SJCRH30 (cell line): Measurements from ENCODE around the gene ZNF740. TPM values are rescaled to one million over a fixed set of nuclear protein-coding genes. Genes with fewer than 3 reads are reported as not detected.

Source experiments
- DNase-seq, 2 experiments: peaks; one replicate each; pipeline ENCODE4 v3.0.0-alpha.2; 2015 to 2020
- H3K27ac ChIP-seq: fragments of 250-450 bp; sonication (Bioruptor Pico); 2 replicates; pipeline ENCODE4 v1.5.1; 2020; ENCODE audit warnings: mild to moderate bottlenecking, moderate library complexity
- H3K27me3 ChIP-seq: fragments of 250-450 bp; sonication (Bioruptor Pico); 2 replicates; pipeline ENCODE4 v1.5.1; 2020; ENCODE audit warnings: mild to moderate bottlenecking, moderate library complexity
- H3K36me3 ChIP-seq: fragments of 250-450 bp; sonication (Bioruptor Pico); 2 replicates; pipeline ENCODE4 v1.5.1; 2020; ENCODE audit warnings: mild to moderate bottlenecking, moderate library complexity
- H3K4me1 ChIP-seq: fragments of 250-450 bp; sonication (Bioruptor Pico); 2 replicates; pipeline ENCODE4 v1.5.1; 2020; ENCODE audit warnings: mild to moderate bottlenecking, moderate library complexity
- H3K4me3 ChIP-seq: fragments of 250-450 bp; sonication (Bioruptor Pico); 2 replicates; pipeline ENCODE4 v1.5.1; 2020; ENCODE audit warnings: mild to moderate bottlenecking, moderate library complexity
- H3K9me3 ChIP-seq: fragments of 250-450 bp; sonication (Bioruptor Pico); replicated peaks from 2 replicates; pipeline ENCODE4 v1.5.1; 2020; ENCODE audit warnings: mild to moderate bottlenecking, moderate library complexity
- total RNA-seq: library from RNA; depleted of rRNA; stranded (reverse); fragments of >200 nt; shearing (Covaris generic); gene quantifications from 2 replicates; pipeline ENCODE4 v1.2.3, GENCODE V29; 2014

The ZNF740 gene
- total RNA-seq, 1 experiment from 2014 or later: 17.4 TPM

DNA sequence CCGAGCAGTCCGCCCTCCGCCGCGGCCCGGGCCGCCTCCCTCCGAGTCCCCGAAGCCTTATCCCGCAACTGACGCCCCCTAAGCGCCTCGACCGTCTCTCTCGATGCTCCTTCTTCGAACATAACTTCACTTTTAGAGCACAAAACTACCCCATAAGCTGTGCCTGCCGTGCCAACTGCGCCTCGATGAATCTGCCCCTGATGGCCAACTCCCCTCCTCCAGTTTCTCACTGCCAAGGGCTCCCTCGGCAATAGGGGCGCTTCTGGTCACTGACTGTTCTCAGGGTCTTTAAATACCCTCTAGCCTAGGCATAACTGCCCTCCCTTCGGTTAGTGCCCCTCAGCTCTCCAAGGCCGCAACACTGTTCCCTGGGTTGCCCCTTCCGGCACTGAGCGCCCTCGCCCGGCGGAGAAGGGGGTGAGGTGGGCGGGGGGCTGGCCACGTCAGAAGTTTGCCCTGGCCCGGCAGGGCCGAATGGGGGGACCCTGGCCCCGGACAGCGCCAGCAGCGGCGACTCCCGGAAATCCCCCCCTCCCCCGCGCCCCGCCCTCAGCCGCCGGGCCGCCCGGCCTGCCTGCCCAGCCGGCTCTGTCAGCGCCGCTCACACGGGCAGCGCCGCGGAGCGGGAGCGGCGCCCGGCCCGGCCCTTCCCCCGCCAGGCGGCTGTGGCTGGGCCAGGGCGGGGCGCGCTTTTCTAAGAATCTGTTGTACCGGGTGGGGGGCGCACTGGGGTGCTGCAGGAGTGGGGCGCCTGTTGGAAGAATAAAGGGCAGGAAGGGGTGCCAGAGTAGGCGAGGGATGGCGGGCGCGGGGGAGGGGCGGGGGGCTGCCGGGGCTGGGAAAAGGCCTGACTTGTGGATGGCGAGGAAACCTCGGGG lies 40.9 kb downstream of the ZNF740 start:
- peaks cover 23% of the 10 kb centered on the region for H3K4me1 ChIP-seq
- no peaks in the 10 kb centered on the region for H3K9me3 ChIP-seq
- H3K4me3 ChIP-seq: peak overlapping the region; percentile 57
- H3K36me3 ChIP-seq: no peaks in the 10 kb centered on the region
- H3K27ac ChIP-seq: peak overlapping the region; percentile 9; the same call in 1 of the 2 replicates
- H3K27me3 ChIP-seq: peaks cover 11% of the 10 kb centered on the region; the same call in 1 of the 2 replicates
- DNase-seq: peak; percentile 58

DNA sequence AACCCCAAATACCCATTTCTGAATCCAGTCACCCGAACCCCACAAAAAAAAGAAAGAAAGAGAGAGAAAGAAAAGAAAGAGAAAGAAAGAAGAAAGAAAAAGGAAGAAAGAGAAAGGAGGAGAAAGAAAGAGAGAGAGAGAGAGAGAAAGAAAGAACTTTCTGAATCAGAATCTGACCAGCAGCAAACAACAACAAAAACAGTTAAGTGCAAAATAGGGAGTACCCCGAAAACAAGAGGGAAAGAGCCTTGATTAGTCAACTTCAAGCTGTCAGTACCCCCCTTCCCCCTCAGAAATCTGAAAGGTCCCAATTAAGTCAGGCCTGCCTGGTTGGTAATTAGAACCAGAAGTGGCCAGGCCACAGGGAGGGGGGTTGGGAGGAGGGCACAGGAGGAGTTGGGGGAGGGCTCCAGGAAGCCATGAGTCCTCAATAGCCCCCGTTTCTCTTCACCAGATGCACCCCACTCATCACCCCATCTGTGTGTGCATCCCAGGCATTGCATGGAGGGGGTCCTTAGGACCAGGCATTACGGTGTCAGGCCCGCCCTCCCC lies 41.7 kb downstream of the ZNF740 start:
- no peaks in the 10 kb centered on the region for H3K36me3 ChIP-seq
- peak overlapping the region; percentile 57 for H3K4me3 ChIP-seq
- DNase-seq: peak in 1 of 2 experiments; percentile 23
- peaks cover 23% of the 10 kb centered on the region for H3K4me1 ChIP-seq
- peaks cover 11% of the 10 kb centered on the region; the same call in 1 of the 2 replicates for H3K27me3 ChIP-seq
- no peaks in the 10 kb centered on the region for H3K9me3 ChIP-seq
- H3K27ac ChIP-seq: no peak overlapping the region

DNA sequence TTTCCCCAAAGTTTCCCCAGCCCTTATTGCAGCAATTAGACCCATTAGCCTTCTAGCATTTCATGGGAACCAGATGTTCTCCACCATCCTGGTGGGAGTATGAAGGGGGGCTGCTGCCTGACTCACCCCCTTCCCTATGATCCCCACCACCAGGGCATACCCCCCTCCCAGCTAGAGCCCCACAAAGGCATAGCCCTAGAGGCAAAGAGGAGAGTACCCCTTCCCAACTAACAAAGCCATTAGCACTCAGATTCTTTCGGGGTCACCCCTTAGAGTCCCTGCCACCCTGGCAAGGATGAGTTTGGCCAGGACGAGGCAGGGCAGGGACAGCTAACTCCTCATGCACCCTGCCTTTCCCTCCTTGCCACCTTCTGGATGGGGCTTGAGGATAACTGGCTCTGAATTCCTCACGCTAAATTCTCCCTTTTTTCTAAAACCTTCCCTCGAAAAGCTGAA lies 42.3 kb downstream of the ZNF740 start:
- peaks cover 11% of the 10 kb centered on the region; the same call in 1 of the 2 replicates for H3K27me3 ChIP-seq

DNA sequence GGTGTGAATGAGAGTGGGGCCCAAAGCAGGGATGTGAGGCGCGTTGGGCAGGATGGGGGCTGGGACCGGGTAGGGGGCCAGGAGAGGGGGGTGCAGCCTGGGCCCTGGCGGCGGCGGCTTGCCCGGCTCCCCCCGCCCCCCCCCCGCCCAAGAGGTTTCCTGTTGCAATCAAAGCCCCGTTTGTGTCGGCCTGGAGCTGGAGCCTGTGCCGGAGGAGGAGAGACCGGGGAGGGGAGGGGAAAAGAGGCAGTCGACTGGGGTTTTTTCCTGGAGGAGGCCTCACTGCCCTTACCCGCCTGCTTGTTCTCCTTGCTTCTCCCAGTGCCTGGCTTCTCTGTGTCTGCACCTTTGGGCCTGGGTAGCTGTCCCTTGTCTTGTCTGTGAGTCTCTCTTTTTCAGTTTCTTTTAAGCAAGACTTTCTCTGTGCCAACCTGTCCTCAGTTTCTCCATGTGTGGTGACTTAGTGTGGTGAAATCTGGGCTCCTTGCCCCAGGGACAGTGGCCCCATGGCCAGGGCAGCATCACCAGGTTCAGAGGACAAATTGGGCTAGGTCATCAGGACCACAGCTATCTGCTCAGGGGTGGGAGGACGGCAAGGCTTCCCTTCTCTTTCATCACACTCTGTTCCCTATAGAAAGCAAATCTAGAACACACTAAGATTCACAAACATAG lies 43.0 kb downstream of the ZNF740 start:
- Histone ChIP-seq H3K27me3 (peaks cover 11% of the 10 kb centered on the region; the same call in 1 of the 2 replicates), H3K27ac (no peak overlapping the region), H3K9me3 (no peaks in the 10 kb centered on the region), H3K36me3 (no peaks in the 10 kb centered on the region), H3K4me1 (peaks cover 23% of the 10 kb centered on the region), H3K4me3 (no peak overlapping the region)
- DNase-seq: peak; percentile 65 to 70

More for the DNA sequence above, 42.3 kb downstream of the ZNF740 start:
- H3K27ac ChIP-seq: no peak overlapping the region
- peaks cover 23% of the 10 kb centered on the region for H3K4me1 ChIP-seq
- H3K9me3 ChIP-seq: no peaks in the 10 kb centered on the region
- no peaks in the 10 kb centered on the region for H3K36me3 ChIP-seq
- DNase-seq: peak in 1 of 2 experiments; percentile 20
- H3K4me3 ChIP-seq: peak overlapping the region; percentile 57; the same call in 1 of the 2 replicates

DNA sequence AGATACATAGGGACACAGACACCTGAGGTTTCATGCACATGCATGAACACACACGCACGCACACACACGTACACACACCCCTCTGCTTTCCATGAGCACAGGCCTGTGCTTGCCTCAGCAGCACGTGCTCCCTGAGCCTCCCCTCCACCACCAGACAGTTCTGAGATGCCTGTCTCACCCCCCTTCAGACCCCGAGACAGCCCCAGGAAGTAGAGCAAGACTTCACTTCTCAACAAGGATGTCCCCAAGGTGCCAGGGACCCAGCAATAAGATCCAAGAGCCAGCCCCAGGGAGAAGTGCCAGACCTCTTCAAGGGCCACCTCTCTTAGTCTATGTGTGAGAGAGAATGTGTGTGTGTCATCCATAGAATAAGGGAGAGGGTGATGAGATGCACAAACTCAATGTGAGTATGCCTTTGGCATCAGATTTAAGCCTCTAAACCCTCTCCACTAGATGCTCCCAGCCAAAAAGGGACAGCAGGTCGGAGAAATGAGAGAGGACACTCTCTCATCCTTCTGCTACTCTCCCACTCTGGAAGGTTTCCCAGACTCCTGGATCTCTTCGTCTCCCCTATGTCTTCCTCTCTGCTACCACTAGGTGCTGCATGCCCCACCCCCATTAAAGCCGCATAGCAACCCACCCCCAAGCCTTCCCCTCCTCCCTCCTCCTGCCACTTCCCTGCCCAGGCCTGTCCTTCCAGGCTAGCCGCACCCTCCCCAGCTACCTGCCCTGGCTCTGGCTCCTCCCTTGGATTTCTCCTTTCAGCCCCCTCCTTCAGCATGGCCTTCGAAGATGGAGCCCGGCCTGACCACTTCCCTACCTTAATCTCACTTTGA lies 43.8 kb downstream of the ZNF740 start:
- Histone ChIP-seq H3K27ac (no peak overlapping the region), H3K36me3 (no peaks in the 10 kb centered on the region), H3K27me3 (peaks cover 6% of the 10 kb centered on the region; the same call in 1 of the 2 replicates), H3K9me3 (no peaks in the 10 kb centered on the region), H3K4me3 (no peak overlapping the region), H3K4me1 (peaks cover 20% of the 10 kb centered on the region)
- DNase-seq: peak in 1 of 2 experiments; percentile 23

DNA sequence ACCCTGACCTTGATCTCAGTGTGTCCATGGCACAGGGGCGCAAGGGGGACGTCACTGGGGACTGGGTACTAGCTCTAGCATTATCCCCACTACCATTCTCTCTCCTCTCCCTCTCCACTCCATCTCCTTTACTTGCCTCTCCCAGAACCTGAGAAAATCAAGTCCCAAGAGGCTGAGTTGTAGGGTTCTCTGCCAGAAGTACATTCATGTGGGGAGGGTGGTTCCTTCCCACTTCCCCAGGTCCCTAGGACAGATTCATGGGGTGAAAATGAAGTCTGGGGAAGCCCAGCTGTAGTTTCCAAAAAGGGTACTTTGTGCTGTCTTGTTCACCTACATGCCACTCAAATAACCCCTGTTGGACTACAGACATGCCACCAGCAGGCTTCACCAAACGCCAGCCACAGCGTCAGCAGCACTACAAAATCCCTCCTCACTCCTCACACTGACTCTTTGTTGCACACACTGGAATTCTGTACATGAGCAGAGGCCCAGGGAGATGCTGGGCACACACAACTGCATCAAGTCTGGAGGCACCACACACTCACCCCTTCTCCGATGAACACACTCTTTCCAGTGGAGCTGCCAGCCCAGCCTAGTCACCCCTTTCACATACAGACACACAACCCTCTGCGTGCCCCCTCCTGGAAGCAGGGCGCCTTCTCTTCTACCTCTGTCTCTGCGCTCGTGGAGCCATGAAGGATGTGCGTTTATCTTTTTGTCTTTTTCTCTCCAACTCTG lies 44.5 kb downstream of the ZNF740 start:
- H3K27ac ChIP-seq: no peak overlapping the region
- peaks cover 15% of the 10 kb centered on the region for H3K4me1 ChIP-seq
- H3K36me3 ChIP-seq: no peaks in the 10 kb centered on the region
- no peaks in the 10 kb centered on the region for H3K9me3 ChIP-seq
- no peak overlapping the region for H3K4me3 ChIP-seq
- no peaks in the 10 kb centered on the region for H3K27me3 ChIP-seq
- DNase-seq: no peak

DNA sequence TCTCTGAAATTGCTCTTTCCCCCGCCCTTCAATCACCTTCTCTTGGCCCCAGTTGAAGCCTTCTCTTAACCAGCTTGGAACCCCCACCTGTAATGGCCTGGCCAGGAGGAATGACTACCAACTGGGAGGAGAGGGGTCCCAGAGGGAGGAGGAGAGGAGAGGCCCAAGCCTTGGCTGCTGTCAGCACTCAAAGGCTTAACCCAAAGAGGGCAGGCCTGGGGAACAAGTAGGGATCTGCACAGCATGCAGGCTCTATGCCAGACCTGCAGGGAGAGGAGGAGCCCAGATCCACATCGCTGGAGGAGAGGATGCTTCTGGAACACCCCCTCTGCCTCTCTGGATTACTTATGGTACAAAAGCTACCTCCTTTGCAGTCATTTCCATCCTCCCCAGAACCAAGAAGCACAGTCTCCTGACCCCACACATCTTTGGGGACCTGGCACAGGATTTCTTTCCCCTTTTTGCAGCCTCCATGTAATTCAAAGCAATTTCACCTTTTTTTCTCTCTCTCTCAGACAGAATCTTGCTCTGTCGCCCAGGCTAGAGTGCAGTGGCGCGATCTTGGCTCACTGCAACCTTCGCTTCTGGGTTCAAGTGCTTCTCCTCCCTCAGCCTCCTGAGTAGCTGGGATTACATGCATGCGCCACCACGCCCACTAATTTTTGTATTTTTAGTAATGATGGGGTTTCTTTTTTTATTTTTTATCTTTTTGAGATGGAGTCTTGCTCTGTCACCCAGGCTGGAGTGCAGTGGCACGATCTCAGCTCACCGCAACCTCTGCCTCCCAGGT lies 45.3 kb downstream of the ZNF740 start:
- Histone ChIP-seq H3K27ac (no peak overlapping the region), H3K4me3 (no peak overlapping the region), H3K4me1 (peaks cover 15% of the 10 kb centered on the region), H3K36me3 (no peaks in the 10 kb centered on the region), H3K27me3 (no peaks in the 10 kb centered on the region), H3K9me3 (no peaks in the 10 kb centered on the region)
- no peak for DNase-seq

DNA sequence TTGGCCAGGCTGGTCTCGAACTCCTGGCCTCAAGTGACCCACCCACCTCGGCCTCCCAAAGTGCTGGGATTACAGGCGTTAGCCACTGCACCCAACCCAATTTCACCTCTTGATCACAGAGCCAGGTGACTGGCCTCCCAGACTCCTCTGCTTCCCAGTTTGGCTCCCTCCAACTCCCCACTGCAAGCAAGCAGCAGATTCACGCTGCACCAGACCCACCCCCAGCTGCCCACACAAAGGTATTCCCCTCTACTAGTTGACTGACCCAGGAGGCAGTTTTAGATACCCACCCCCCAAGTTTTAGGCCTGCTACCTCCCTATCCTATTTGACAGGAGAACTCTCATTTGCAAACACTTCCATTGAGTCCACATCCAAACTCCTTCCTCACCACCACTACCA lies 46.3 kb downstream of the ZNF740 start:
- Histone ChIP-seq H3K4me3 (no peak overlapping the region), H3K36me3 (no peaks in the 10 kb centered on the region), H3K27me3 (no peaks in the 10 kb centered on the region), H3K27ac (no peak overlapping the region), H3K4me1 (peaks cover 15% of the 10 kb centered on the region), H3K9me3 (no peaks in the 10 kb centered on the region)
- no peak for DNase-seq

DNA sequence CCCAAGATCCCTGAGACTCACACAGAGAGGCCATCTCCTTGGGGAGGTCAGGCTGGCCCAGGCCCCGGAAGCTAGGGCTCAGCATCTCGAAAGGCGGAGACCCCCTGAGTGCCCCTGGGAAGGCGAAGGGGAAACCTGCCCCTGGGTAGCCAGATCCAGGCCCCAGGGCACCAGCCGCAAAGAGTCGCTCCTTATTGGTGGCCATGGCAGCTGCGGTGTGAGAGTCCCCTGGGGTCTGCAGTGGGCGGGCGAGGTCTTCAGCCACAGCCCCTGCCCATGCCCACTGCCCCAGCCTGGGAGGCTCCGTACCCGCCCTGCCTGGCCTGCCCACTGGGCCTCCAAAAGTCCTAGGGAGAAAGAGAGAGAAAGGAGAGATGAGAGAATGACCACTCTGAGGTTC lies 46.8 kb downstream of the ZNF740 start:
- Histone ChIP-seq H3K27me3 (no peaks in the 10 kb centered on the region), H3K4me1 (peaks cover 16% of the 10 kb centered on the region), H3K9me3 (no peaks in the 10 kb centered on the region)

DNA sequence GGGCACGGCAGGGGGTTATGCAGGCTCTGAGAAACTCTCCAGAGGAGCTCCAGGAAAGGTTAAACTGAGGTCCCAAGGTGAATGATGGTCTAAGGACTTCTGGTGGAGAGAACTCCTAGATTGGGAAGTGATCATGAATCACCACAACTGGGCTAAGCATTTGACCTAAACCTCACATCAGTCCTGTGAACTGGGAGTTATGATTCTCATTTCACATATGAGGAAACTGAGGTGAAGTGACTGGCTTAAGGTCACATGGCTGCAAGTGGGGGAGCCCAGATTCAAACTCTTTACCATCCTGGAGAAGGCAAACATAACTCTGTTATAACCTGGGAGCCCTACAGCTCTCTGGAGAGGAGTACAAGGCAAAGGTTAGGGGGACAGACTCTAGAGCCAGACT lies 47.3 kb downstream of the ZNF740 start:
- Histone ChIP-seq H3K4me1 (peaks cover 16% of the 10 kb centered on the region), H3K27ac (no peak overlapping the region), H3K4me3 (no peak overlapping the region), H3K9me3 (no peaks in the 10 kb centered on the region), H3K27me3 (no peaks in the 10 kb centered on the region), H3K36me3 (no peaks in the 10 kb centered on the region)
- DNase-seq: no peak

More for the DNA sequence above, 46.8 kb downstream of the ZNF740 start:
- no peak overlapping the region for H3K27ac ChIP-seq
- DNase-seq: no peak
- no peaks in the 10 kb centered on the region for H3K36me3 ChIP-seq
- no peak overlapping the region for H3K4me3 ChIP-seq

DNA sequence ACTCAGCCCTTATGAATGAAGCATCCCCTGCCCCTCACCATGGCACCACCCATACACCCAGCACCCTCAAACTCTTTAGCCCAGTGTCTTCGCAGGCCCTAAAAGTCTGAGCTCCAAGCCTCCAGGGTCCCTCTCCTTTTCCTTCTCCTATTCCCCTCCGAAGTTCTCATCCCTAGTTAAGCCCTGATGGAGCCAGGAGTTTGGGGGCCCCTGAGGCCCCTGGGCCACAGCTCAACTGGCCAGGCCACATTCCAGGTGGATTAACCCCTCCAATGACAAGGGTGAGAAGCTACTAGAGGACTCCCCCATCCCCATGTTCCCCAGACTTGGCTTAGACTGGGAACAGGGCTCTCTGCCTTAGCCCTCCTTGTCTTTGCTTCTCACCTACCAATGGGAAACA lies 48.9 kb downstream of the ZNF740 start:
- H3K9me3 ChIP-seq: no peaks in the 10 kb centered on the region
- no peak overlapping the region for H3K27ac ChIP-seq
- H3K4me1 ChIP-seq: peaks cover 13% of the 10 kb centered on the region
- no peaks in the 10 kb centered on the region for H3K36me3 ChIP-seq
- DNase-seq: no peak
- H3K4me3 ChIP-seq: no peak overlapping the region
- no peaks in the 10 kb centered on the region for H3K27me3 ChIP-seq

DNA sequence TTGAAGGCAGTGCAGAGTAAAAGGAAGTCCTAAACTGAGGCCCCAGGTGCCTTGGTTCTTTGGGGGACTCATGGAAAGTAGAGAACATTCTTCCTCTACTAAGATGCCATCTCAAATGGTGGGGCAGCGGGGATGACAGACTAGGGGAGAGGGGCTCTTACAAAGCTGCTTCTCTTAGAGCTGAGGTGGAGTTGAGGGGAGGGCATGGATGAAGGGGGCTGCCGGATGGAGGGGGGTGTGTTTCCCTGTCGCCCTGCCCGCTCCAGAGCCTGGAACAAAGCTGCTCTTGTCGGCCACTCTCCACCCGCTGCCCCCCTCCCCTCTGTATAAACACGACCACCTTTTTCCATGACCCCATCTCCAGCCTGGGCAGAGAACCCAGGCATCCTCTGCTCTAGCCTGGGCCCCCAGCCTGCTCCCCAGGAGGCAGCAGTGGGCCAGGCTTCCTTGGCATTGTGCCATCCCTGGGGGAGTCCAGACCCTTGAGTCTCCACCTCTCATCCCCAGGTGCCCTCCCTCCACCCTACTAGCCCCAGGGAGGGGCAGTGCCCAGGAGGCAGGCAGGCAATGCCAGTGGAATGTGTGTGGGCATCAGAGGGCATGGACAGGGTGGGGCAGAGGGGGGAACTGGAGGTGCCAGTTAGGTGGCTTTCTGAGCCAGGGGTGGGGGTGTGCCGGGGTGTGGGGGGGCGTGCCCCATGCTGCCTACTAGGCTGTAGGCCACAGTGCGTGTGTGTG lies 49.8 kb downstream of the ZNF740 start:
- Histone ChIP-seq H3K27me3 (no peaks in the 10 kb centered on the region), H3K27ac (no peak overlapping the region), H3K4me1 (peaks cover 13% of the 10 kb centered on the region), H3K9me3 (no peaks in the 10 kb centered on the region), H3K4me3 (no peak overlapping the region), H3K36me3 (no peaks in the 10 kb centered on the region)
- DNase-seq: no peak

DNA sequence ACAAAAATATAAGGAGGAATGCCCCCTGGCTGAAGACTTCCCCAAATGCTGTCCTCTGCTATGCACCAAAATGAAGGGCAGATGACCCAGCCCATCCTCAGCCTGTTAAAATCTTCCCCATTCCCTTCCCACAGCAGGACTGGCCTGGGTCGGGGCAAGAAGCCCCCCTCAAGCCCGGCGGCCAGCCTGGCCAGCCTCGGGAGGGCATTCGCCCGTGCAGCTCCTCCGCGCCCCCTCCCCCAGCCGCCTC lies 51.1 kb downstream of the ZNF740 start:
- H3K9me3 ChIP-seq: no peaks in the 10 kb centered on the region
- H3K4me1 ChIP-seq: peaks cover 13% of the 10 kb centered on the region
- DNase-seq: no peak
- H3K27me3 ChIP-seq: no peaks in the 10 kb centered on the region; the same call in 1 of the 2 replicates
- H3K4me3 ChIP-seq: peak overlapping the region; percentile 66
- H3K27ac ChIP-seq: peak overlapping the region; percentile 27; the same call in 1 of the 2 replicates
- H3K36me3 ChIP-seq: no peaks in the 10 kb centered on the region
